DOHH2 (cell line): ENCODE data around the gene C10orf105.

ENCODE experiments used
- H3F3A ChIP-seq: fragments of 200-600 bp; sonication (generic), shearing (Covaris generic); 2 replicates; pipeline ENCODE4 v1.6.0; 2016; ENCODE audit warnings: antibody characterized with exemption, mild to moderate bottlenecking; ENCODE audit not compliant: control insufficient read depth, insufficient read depth
- H3K27ac ChIP-seq: fragments of 200-600 bp; sonication (generic); 2 replicates; pipeline ENCODE4 v1.5.1; 2014; ENCODE audit warnings: low read depth, mild to moderate bottlenecking, low read length, moderate library complexity
- H3K27me3 ChIP-seq: fragments of 200-600 bp; sonication (generic); 2 replicates; pipeline ENCODE4 v1.6.1; 2014; ENCODE audit warnings: mild to moderate bottlenecking, low read length, mixed read lengths; ENCODE audit not compliant: control insufficient read depth
- H3K36me3 ChIP-seq: fragments of 200-600 bp; sonication (generic); 2 replicates; pipeline ENCODE4 v1.6.1; 2014; ENCODE audit warnings: mild to moderate bottlenecking, low read length, moderate library complexity, mixed read lengths; ENCODE audit not compliant: control insufficient read depth
- H3K4me1 ChIP-seq: fragments of 200-600 bp; sonication (generic); 2 replicates; pipeline ENCODE4 v1.6.1; 2014; ENCODE audit warnings: mild to moderate bottlenecking, low read length, mixed read lengths; ENCODE audit not compliant: control insufficient read depth
- H3K4me2 ChIP-seq: fragments of 200-600 bp; sonication (generic); 2 replicates; pipeline ENCODE4 v1.6.0; 2014; ENCODE audit warnings: mild to moderate bottlenecking, low read length, moderate library complexity
- H3K4me3 ChIP-seq: fragments of 200-600 bp; sonication (generic); 2 replicates; pipeline ENCODE4 v1.5.1; 2014; ENCODE audit warnings: mild to moderate bottlenecking, low read length, mixed read lengths
- H3K79me2 ChIP-seq: fragments of 200-600 bp; sonication (generic); 2 replicates; pipeline ENCODE4 v1.6.1; 2014; ENCODE audit warnings: mild to moderate bottlenecking, low read length, mixed read lengths; ENCODE audit not compliant: control insufficient read depth
- H3K9me2 ChIP-seq: fragments of 200-600 bp; sonication (generic); replicated peaks from 2 replicates; pipeline ENCODE4 v1.6.1; 2014; ENCODE audit warnings: mild to moderate bottlenecking, low read length, mixed read lengths; ENCODE audit not compliant: control insufficient read depth
- H3K9me3 ChIP-seq: fragments of 200-600 bp; sonication (generic); 2 replicates; pipeline ENCODE4 v1.6.1; 2014; ENCODE audit warnings: antibody characterized with exemption, low read length, mixed read lengths; ENCODE audit not compliant: control insufficient read depth, insufficient read depth
- H4K20me1 ChIP-seq: fragments of 200-600 bp; sonication (generic); 2 replicates; pipeline ENCODE4 v1.6.0; 2014; ENCODE audit warnings: low read depth, mild to moderate bottlenecking, antibody characterized with exemption, low read length, moderate library complexity; ENCODE audit not compliant: control insufficient read depth, insufficient read depth
- CTCF ChIP-seq: fragments of 200-600 bp; sonication (generic); IDR thresholded peaks from one replicate; pipeline ENCODE4 v1.5.1; 2014; ENCODE audit warnings: antibody characterized with exemption, mild to moderate bottlenecking, low read depth, low read length; ENCODE audit not compliant: poor library complexity, severe bottlenecking
- EZH2phosphoT487 ChIP-seq: fragments of 200-600 bp; sonication (generic); IDR thresholded peaks from 2 replicates; pipeline ENCODE4 v1.6.1; 2017; ENCODE audit warnings: borderline replicate concordance, mild to moderate bottlenecking, antibody characterized with exemption, low read length, moderate library complexity, mixed read lengths

C10orf105 gene

GRCh38 chr10:71705582-71705981 is 14.0 kb downstream of the C10orf105 start:
- Histone ChIP-seq H3K4me2 (no peak overlapping the region), H3F3A (no peaks in the 10 kb centered on the region), H3K36me3 (no peaks in the 10 kb centered on the region), H3K9me3 (no peaks in the 10 kb centered on the region), H3K27ac (no peak overlapping the region), H4K20me1 (no peaks in the 10 kb centered on the region), H3K79me2 (no peaks in the 10 kb centered on the region), H3K27me3 (peaks cover 3% of the 10 kb centered on the region; the same call in 1 of the 2 replicates), H3K4me1 (no peaks in the 10 kb centered on the region), H3K9me2 (no peaks in the 10 kb centered on the region), H3K4me3 (no peak overlapping the region)
- TF ChIP-seq EZH2phosphoT487 (no peak), CTCF (no peak)

GRCh38 chr10:71704816-71705215 is 14.8 kb downstream of the C10orf105 start:
- peaks cover 6% of the 10 kb centered on the region for H3K27me3 ChIP-seq
- no peak overlapping the region for H3K4me2 ChIP-seq
- no peaks in the 10 kb centered on the region for H3K4me1 ChIP-seq
- no peak overlapping the region for H3K27ac ChIP-seq
- H3K9me2 ChIP-seq: no peaks in the 10 kb centered on the region
- H3K79me2 ChIP-seq: no peaks in the 10 kb centered on the region
- H3K9me3 ChIP-seq: no peaks in the 10 kb centered on the region
- TF ChIP-seq EZH2phosphoT487 (no peak), CTCF (no peak)
- H3K36me3 ChIP-seq: no peaks in the 10 kb centered on the region
- H3K4me3 ChIP-seq: no peak overlapping the region
- no peaks in the 10 kb centered on the region for H3F3A ChIP-seq
- H4K20me1 ChIP-seq: no peaks in the 10 kb centered on the region

- no peaks in the 10 kb centered on the region for H3K79me2 ChIP-seq
- no peaks in the 10 kb centered on the region for H3K9me2 ChIP-seq
- no peak for TF ChIP-seq EZH2phosphoT487
- no peak for TF ChIP-seq CTCF
- H3F3A ChIP-seq: no peaks in the 10 kb centered on the region
- H3K27me3 ChIP-seq: peaks cover 17% of the 10 kb centered on the region
- H4K20me1 ChIP-seq: no peaks in the 10 kb centered on the region
- no peaks in the 10 kb centered on the region for H3K36me3 ChIP-seq
- H3K4me3 ChIP-seq: no peak overlapping the region
- no peak overlapping the region for H3K27ac ChIP-seq
- no peak overlapping the region for H3K4me2 ChIP-seq
- no peaks in the 10 kb centered on the region for H3K9me3 ChIP-seq
- no peaks in the 10 kb centered on the region for H3K4me1 ChIP-seq
Measured at GRCh38 chr10:71703577-71703976, 16.0 kb downstream of the C10orf105 start.
